ENCODE measurements around the gene SPATC1L. TPM values are rescaled to one million over a fixed set of nuclear protein-coding genes. Genes with fewer than 3 reads are reported as not detected.

The SPATC1L gene
- total RNA-seq, 1 donor from 2014 or later: 27.5 TPM

DNA sequence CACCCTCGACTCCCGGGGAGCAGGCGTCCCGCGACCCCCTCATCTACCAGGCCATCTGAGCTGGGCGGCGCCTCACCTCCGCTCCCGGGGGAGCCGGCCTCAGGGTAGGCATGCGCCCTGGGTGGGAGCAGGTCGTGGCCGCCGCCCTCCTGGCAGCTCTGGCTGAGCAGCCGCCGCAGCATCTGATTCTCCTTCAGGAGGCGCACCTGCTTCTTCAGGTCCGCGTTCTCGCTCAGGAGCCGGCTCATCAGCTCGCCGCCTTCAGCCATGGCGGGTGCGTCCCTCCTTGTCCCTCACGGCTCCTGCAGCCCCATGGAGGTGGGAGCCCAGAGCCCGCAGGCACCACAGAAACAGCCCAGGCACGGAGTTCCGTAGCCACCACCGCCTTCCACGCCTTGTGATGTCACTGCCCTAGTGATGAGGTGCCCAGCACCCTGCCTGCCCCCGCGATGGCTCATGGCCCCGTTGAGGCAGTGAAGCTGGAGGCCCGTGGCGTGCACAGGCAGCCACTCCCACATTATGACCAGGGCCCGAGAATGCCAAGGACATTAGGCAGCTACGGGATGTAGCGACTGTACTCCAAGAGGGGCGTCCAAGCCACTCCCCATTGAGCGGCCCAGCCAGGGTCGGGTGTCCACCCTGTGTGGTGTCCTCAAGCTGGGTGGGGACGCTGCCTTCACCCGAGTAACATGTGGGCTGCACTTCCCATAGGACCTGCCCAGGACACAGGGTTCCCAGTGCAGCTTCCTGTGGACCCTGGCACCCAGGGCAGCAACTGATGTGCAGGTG lies 1.5 kb downstream of the SPATC1L start:
- Mint-ChIP-seq H3K4me1 (peaks cover 29% of the 10 kb centered on the region), H3K36me3 (ENCODE audit: low read depth) (peaks cover 10% of the 10 kb centered on the region)
- DNase-seq (ENCODE audit: low read depth, low spot score): no peak

DNA sequence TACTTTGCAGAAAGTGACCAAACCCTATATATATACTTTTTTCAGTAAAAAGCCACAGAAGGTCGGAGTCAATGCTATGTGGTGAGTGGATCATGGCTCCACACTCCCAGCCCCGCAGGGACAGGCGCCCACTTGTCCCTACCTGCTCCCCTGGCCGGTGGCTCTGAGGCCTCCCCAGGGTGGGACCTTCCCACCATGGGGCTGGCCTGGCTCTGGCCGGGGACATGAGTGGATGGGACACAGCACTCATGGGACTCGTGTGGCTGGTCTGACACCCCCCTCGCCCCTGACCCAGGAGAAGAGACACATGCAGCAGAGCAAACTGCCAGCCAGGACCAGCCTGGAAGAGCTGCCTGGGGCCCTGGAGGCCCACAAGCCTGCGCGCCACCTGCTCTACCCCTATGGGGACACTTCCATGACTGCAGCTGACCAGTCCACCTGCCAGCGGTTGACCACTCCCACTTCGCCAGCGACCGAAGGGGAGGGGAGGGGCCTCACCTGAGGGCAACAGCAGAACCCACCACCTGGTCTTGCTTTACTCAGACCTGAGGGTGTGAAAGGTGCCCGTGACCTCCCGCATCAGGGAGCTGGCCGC lies 2.2 kb downstream of the SPATC1L start:
- no peaks in the 10 kb centered on the region for H3K27me3 Mint-ChIP-seq (ENCODE audit: low read depth)
- peaks cover 22% of the 10 kb centered on the region for H3K4me1 Mint-ChIP-seq
- H3K4me3 Mint-ChIP-seq: peak overlapping the region; percentile 81
- DNase-seq (ENCODE audit: low read depth, low spot score): no peak
- H3K27ac Mint-ChIP-seq (ENCODE audit: unreplicated experiment): no peak overlapping the region
- no peak for TF ChIP-seq CTCF (conservative IDR thresholded peaks at IDR 0.05)
- H3K36me3 Mint-ChIP-seq (ENCODE audit: low read depth): peaks cover 10% of the 10 kb centered on the region
- H3K9me3 Mint-ChIP-seq: peaks cover 4% of the 10 kb centered on the region

More for the DNA sequence above, 1.5 kb downstream of the SPATC1L start:
- TF ChIP-seq CTCF (conservative IDR thresholded peaks at IDR 0.05): no peak
- no peak overlapping the region for H3K27ac Mint-ChIP-seq (ENCODE audit: unreplicated experiment)
- H3K4me3 Mint-ChIP-seq: peak overlapping the region; percentile 74
- peaks cover under 1% of the 10 kb centered on the region for H3K9me3 Mint-ChIP-seq
- no peaks in the 10 kb centered on the region for H3K27me3 Mint-ChIP-seq (ENCODE audit: low read depth)

DNA sequence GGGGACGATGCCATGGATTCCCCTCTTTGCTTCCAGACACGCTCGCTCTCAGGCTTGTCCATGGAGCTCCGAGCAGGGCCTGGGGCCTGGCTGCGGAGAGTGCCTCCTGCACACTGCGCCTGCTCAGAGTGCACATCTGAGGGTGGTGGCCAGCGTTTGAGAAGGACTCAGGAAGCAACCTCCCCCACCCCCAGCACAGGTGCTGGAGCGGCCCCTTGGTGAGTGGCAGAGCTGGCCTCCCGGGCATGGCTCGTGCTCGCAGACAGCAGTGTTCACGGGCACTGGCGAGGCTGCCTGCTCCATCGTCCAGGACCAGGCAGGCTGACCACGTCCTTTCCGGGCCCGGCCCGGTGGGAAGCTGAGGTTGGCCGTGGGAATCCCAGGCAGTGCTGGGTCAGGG lies 2.8 kb downstream of the SPATC1L start:
- Mint-ChIP-seq H3K4me3 (peak overlapping the region; percentile 81), H3K36me3 (ENCODE audit: low read depth) (peaks cover 12% of the 10 kb centered on the region), H3K9me3 (peaks cover 7% of the 10 kb centered on the region), H3K27ac (ENCODE audit: unreplicated experiment) (no peak overlapping the region), H3K27me3 (ENCODE audit: low read depth) (no peaks in the 10 kb centered on the region), H3K4me1 (peaks cover 19% of the 10 kb centered on the region)
- DNase-seq (ENCODE audit: low read depth, low spot score): no peak
- TF ChIP-seq CTCF (conservative IDR thresholded peaks at IDR 0.05): no peak

GRCh38 chr21:46180778-46181391 lies 3.4 kb downstream of the SPATC1L start:
- Mint-ChIP-seq H3K9me3 (peaks cover 12% of the 10 kb centered on the region), H3K27me3 (ENCODE audit: low read depth) (no peaks in the 10 kb centered on the region), H3K27ac (ENCODE audit: unreplicated experiment) (no peak overlapping the region), H3K4me1 (peaks cover 17% of the 10 kb centered on the region), H3K4me3 (no peak overlapping the region), H3K36me3 (ENCODE audit: low read depth) (peaks cover 17% of the 10 kb centered on the region)
- no peak for TF ChIP-seq CTCF (conservative IDR thresholded peaks at IDR 0.05)
- no peak for DNase-seq (ENCODE audit: low read depth, low spot score)

- no peaks in the 10 kb centered on the region for H3K27me3 Mint-ChIP-seq (ENCODE audit: low read depth)
- H3K4me1 Mint-ChIP-seq: peaks cover 11% of the 10 kb centered on the region
- no peak for DNase-seq (ENCODE audit: low read depth, low spot score)
- H3K27ac Mint-ChIP-seq (ENCODE audit: unreplicated experiment): no peak overlapping the region
- H3K4me3 Mint-ChIP-seq: peak overlapping the region; percentile 62
- TF ChIP-seq CTCF (conservative IDR thresholded peaks at IDR 0.05): no peak
- H3K9me3 Mint-ChIP-seq: peaks cover 17% of the 10 kb centered on the region
- peaks cover 24% of the 10 kb centered on the region for H3K36me3 Mint-ChIP-seq (ENCODE audit: low read depth)
Observed at GRCh38 chr21:46180079-46180722, 4.1 kb downstream of the SPATC1L start.
